Raji (cell line): ENCODE measurements around the gene CNTN5.

ENCODE experiments used
- POLR2A ChIP-seq: IDR thresholded peaks from 2 replicates; pipeline ENCODE4 v1.6.1; 2011; ENCODE audit warnings: low read depth, low read length, control low read depth; ENCODE audit not compliant: insufficient read depth

The CNTN5 gene

DNA sequence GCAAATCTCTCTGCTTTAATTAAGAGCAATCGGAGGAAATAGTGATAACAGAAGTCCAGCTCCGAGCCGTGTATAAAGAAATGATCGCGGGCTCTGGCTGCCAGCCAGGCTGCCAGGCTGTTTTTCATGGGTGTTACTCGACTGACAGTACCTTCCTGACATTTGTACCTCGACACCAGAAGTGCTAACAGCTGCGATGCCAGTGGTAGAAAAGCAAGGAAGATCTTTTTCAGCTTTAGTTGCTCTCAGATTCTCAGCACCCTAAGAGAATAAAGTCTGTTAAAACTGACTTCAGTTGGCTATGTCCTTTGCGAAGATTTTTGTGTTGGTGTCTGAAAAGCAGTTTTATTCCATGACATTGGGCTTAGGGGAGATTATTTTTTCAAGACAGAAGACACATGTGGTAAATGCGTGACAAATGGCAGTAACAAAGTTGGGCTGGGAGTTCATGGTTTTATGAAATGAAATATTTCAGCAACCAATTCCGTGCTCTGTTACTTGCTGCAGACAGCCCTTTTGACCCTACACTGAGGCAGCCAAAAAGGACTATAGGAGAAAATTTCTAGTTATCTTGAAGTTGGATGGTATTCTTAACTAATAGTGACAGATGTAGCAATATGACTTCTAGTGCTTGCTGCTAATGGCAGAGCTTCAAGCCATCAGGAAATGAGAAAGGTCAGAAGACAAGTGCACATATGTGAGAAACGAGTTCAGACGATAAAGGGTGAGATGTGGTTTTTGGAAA is 296.2 kb downstream of the CNTN5 start:
- no peak for TF ChIP-seq POLR2A

DNA sequence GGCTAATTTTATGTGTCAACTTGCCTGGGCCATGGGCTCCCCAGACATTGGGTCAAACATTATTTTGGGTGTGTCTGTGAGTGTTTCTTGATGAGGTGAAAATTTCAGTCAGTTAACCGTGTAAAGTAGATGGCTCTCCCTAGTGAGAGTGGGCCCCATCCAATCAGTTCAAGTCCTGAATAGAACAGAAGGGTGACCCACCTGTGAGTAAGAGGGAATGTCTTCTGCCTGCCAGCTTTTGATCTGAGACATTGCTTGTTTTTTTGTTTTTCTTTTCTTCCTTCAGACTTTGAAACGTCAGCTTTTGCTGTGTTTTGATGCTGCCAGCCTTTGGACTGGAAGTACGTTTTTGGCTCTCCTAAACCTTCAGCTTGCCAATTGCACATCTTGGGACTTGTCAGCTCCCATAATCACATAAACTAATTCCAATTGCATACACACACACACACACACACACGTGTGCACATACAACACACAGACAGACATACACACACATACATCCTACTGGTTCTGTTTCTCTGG is 300.1 kb downstream of the CNTN5 start:
- no peak for TF ChIP-seq POLR2A

DNA sequence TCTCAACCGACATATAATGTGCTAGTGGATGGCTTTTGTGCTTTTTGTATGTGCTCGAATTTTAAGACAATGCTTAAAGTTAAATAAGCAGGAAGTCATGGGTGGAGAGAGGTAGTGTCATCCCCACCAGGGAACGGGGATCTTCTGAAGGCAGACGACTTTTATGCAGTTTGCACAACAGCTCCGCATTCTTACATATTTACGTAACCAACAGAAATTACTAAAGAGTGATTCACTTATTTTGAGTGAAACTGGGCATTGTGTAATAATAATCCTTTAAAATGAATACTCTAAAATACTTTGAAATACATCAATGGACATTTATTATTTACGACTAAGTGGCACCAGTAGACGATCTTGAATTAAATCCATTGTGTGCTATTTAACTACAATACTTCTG is 305.1 kb downstream of the CNTN5 start:
- TF ChIP-seq POLR2A = no peak

DNA sequence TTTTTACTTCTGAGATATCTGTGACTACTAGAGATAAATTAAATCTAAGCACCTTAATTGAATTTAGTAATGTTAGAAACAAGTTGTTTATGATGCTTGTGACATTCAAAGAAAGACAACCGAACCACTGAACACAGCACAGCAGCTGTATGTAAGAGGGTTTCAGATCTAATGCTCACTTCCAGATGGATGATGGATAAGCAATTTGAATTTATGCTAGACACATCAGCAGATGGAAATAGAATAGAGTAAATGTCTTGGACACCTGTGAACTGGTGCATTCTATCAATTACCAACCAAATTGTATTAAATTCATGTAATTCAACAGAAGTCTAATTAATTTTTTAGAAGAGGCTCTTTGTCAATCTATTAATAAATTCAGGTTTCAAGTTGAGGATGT is 306.3 kb downstream of the CNTN5 start:
- TF ChIP-seq POLR2A = no peak

DNA sequence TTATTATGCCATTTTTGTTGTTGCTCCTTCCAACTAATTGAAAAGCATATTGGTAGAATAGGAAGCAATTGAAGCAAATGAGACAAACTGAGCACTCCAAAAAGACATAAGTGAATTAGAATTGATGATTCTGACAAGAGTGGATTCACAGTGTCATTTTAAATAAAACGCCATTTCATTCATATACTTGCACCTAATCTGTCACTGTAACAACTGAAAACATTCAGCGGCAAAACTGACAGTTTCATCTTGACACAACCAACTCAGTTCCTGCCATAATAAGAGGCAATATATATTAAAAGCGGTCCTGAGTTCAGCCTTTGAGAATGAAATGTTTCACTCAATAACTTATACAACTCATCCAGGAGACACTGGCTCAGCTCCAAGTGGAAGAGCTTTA is 306.8 kb downstream of the CNTN5 start:
- TF ChIP-seq POLR2A = no peak

DNA sequence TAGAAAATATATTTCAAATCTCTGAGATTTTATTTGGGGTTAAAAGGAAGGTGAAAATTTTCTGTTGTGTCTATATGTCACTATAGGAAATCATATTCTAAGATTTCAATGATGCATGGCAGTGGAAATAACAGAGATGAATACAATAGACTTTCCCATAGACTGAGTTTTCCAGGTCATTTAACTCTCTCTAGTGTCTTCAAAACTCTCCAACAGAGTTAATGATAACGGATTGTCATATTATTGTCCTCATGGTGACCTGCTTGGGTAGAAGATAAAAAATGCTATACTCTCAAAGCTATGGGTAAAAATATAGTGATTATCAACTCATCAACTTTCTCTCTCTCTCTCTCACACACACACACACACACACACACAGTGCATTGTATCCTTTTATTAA is 312.9 kb downstream of the CNTN5 start:
- TF ChIP-seq POLR2A = no peak

DNA sequence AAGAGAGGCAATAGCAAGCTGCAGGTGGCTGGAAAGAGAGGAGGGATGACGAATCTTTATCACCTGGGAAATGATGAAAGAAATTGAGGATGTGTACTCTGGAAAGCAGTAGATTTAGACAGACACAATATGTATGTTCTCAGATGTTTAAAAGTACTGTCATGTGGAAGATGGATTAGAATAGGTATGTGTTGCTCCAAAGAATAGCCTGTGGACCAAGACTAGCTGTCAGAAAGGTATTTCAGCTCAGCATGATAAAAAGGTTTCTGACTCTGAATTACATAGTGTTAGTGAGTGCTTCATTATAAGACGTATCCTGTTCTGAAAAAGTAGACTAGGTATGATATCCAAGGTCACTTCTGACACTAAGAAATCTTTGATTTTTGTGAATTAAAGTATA is 322.4 kb downstream of the CNTN5 start:
- TF ChIP-seq POLR2A = no peak

DNA sequence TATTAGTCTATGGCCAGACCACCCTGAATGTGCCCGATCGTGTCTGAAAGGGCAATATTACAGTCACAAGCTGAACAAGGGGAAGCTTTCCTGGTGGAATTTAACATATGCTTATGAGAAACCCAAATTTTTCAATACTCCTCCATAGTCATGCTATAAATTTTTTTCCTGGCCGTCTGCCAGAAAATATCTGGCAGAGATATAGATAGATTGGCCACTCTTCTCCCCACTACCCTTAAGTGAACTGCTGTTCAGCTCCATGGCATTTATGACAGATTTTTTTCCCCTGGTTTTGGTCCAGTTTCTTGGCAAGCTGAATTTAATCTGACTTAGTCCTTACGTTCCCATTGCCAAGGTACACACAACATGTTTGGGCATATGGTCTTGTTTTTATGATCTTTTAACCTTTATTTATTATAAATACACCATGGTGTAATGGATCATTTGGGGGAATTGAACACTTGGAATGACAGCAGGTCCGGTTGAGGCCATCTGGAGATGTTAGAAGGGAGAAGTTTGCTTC is 328.5 kb downstream of the CNTN5 start:
- no peak for TF ChIP-seq POLR2A

DNA sequence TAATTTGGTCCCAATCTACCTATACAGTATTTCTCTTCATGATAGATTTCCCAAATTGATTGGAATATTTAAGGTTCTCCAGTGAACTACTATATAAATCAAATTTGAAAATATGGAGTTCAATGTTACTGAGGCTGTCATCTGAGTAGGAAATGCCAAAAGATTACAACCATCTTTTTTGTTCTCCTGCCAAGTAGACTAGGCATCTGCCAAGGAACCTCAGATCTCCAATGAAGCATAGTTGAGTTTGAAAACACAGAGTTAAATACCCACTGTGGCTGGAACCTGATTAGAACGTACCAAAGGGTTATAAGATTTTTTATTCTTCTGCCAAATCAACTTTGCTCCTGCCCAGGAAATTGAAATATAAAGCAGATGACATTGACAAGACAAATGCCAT is 330.9 kb downstream of the CNTN5 start:
- no peak for TF ChIP-seq POLR2A

DNA sequence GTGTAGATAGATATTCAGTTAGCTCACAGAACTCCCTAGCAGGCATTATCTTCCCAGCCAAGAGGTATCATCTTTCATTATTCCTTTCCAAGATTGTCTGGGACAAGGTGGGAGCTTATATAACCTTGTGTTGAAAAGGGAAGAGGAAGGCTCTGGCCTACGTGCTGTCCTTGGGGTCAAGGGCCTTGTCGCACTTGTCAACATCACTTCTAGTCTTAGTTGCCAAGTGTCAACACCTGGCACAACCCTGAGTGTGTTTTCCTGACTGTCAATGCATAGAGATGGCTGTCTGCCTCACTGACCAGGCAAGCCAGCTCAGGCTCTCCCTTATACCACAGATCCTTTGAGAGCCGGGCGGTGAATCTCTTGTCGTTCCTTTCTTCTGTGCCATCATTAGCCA is 331.9 kb downstream of the CNTN5 start:
- TF ChIP-seq POLR2A = no peak

DNA sequence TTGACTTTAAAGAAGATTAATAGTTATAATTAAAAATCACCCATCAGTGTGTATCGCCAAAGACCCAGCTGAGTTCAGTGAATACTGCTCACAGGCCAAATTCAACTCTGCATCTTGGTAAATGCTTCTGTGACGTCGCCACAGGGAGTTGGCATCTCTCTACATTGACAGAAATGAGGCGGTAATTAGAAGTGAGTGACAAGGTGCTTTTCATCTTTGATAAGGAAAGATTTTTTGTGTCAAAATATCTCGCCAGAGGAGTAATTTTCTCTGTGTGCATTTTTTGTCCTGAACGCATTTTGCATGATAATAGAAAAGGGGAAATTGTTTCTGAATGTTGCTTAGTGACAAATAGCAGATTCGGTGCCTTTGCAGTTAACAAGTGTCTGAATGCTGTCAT is 345.8 kb downstream of the CNTN5 start:
- no peak for TF ChIP-seq POLR2A

DNA sequence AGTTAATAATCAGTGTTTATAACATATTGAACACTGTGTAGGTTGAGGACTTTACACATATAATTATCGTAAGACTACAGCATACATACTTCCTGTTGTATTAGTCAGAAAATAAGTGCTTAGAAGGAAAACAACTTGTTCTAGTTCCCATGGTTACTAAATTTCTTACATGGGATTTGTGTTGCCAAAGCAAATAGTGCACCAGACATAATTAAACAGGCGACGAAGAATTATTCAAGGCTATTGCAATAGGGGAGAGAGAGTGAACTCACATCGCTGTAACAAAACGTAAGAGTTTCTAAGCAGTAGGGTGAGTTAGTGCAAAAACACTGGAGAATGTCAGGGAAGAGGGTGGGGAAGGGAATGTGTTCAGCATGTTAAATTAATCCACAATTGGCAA is 347.8 kb downstream of the CNTN5 start:
- TF ChIP-seq POLR2A = no peak

DNA sequence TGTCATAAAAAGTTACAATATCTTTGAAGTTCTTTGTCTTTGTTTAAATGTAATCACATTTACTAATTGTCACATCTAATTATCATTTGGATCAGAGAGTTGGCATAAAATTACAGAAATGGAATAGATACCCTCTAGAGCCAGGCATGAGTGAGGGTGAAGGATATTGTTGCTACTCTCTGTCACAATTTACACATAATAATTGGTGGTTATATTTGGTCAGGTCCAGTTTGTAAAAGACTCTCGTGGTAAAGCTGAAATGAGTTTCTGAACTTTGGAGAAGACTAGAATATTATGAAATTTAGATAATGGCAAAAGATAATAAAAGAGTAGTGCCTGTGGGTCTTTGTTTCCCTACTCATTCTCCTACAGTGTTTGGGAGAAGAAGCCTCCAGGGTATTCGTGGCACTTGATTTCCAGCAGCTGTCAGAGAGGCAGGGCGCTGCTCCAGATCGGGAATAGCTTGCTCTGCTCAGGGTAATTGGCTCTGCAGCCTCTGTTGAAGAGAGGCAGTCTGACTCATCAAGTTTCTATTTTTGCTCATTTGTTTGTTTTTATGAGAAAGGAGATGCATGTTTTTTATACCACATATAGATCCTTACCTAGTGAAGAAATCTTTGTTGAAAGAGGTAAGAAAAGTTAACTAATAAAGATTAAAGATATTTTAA is 349.9 kb downstream of the CNTN5 start:
- no peak for TF ChIP-seq POLR2A

DNA sequence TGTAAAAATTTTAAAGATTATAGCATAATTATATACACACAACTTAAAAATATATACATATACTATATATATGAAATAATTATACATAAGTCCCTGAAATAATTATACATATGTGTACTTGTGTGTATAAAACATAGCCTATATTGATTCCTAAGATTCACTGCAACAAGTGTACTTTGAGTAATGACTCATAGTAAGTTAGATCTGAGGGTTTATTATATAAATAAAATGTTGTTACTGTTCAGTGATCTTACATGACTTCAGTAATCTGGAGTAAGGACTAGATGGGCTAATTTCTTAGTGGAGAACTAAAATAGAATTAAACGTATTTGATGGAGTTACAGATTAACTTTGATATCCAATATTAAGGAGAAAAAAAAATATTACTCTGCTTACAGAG is 350.5 kb downstream of the CNTN5 start:
- TF ChIP-seq POLR2A = no peak

DNA sequence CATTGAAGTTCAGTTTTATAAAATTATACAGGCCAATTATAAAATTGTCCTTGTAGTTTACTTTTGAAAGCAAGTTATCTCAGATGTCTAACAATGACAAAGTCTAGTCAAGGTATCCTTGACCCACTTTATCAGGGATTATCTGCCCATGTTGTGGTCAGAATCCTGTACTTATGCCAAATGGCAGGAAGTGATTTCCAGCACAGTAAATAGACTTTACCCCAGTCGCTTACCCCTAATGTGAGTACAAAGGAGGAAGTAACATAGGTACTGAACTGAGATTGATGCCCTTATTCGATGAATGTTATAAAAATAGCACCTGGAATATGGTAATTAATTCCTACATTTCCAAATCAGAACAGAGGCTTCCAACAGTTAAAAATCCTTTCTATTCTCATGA is 355.7 kb downstream of the CNTN5 start:
- no peak for TF ChIP-seq POLR2A

DNA sequence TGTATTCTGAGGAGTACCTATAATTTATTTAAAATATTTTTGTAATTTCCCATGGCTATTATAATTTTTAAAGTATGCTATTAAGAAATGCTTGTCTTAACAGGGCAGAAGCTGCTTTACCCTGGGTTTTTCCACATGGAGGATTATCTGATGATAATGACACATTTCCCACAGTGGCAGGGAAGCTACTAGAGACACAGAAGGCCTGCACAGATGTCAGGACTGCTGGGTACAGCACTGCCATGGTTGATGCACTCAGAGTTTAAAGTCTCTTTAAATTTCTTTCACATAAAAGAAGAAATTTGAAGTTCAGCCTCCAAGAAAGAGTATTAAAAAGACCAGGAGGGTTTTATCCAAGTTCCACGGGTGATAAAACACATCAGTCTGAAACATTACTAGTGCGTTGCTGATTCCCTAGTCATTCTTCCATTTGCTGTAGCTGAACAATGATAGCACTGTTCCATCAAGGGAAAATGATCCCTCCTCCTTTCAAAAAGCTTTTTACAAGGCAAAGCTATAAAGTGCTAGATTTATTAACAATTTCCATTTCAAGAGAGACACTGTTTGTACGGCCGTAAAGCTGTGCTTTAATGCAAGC is 363.0 kb downstream of the CNTN5 start:
- TF ChIP-seq POLR2A = no peak
